Upper lobe of left lung (tissue), 6 donors: ENCODE data around the gene CXCR4. TPM values are rescaled to one million over a fixed set of nuclear protein-coding genes. Genes with fewer than 3 reads are reported as not detected.
"Not testable (repeated sequence)": the region's sequence is repeated elsewhere in the genome, so short reads cannot be mapped to it uniquely, and the experiment has no call there.

Source experiments
- ATAC-seq, 2 donors: fragments of 200-7000 bp; cut with Tn5 transposase; one replicate each; pipeline ENCODE4 v1.9.1; 2022; ENCODE audit warnings: mild to moderate bottlenecking in 2 of 2, moderate library complexity in 2 of 2; ENCODE audit not compliant: low FRiP score in 2 of 2
- DNase-seq, 2 donors: peaks; one replicate each; pipeline ENCODE4 v3.0.0-alpha.2; 2019 to 2020
- H3K27ac ChIP-seq, 4 donors: fragments of 200-600 bp; sonication (generic); one replicate each; pipeline ENCODE4 v1.5.1; 2016 to 2019
- H3K27me3 ChIP-seq, 4 donors: fragments of 200-600 bp; sonication (generic); one replicate each; pipeline ENCODE4 v1.5.1; 2017 to 2019
- H3K36me3 ChIP-seq, 4 donors: fragments of 200-600 bp; sonication (generic); one replicate each; pipeline ENCODE4 v1.5.1; 2016 to 2019
- H3K4me1 ChIP-seq, 4 donors: fragments of 200-600 bp; sonication (generic); one replicate each; pipeline ENCODE4 v1.5.1; 2018 to 2019
- H3K4me3 ChIP-seq, 4 donors: fragments of 200-600 bp; sonication (generic); one replicate each; pipeline ENCODE4 v1.5.1; 2017 to 2019; ENCODE audit warnings: mild to moderate bottlenecking in 2 of 4, moderate library complexity in 1 of 4
- H3K9me3 ChIP-seq, 4 donors: fragments of 200-600 bp; sonication (generic); one replicate each; pipeline ENCODE4 v1.5.1; 2018 to 2019
- CTCF ChIP-seq, 6 experiments: fragments of 450-650 bp in 4 of 6; fragments of 200-600 bp in 2 of 6; sonication (generic) in 2 of 6; IDR thresholded peaks; one replicate each; pipeline ENCODE4 v1.5.1; 2016 to 2019; ENCODE audit warnings: antibody characterized with exemption in 6 of 6
- EP300 ChIP-seq, 4 donors: sonication (generic); formaldehyde crosslinking; IDR thresholded peaks; one replicate each; pipeline ENCODE4 v1.5.1; 2017; ENCODE audit warnings: antibody characterized with exemption in 4 of 4, control low read depth in 2 of 4
- POLR2A ChIP-seq, 4 donors: fragments of 450-650 bp; IDR thresholded peaks; one replicate each; pipeline ENCODE4 v1.5.1; 2016 to 2017; ENCODE audit warnings: antibody characterized with exemption in 4 of 4, mild to moderate bottlenecking in 2 of 4
- POLR2AphosphoS5 ChIP-seq, 2 donors: sonication (generic); formaldehyde crosslinking; IDR thresholded peaks; one replicate each; pipeline ENCODE4 v1.5.1; 2017; ENCODE audit warnings: antibody characterized with exemption in 2 of 2
- WGBS, 2 donors: methylation state at CpG; one replicate each; pipeline ENCODE4 v1.1.5; 2017 to 2018; 5-methylcytosine and 5-hydroxymethylcytosine counted together
- total RNA-seq, 6 donors: library from RNA; depleted of rRNA in 4 of 6; stranded (reverse); fragments of >200 nt in 4 of 6; gene quantifications; one replicate each; pipeline versions ENCODE4 v1.1.0 to v1.2.1, GENCODE V29; 2016 to 2021
- donor health status: DM: no; HTN: no; CAD: no; lungs with moderate emphysema.
- donor health status: DM: no; HTN: yes; CAD: no; lungs with severe emphysema.

The CXCR4 gene
- total RNA-seq, 6 donors from 2014 or later, result 27.3 to 71.2 (median 56.6) TPM

- no peaks in the 10 kb centered on the region for H3K27me3 ChIP-seq
These were observed 26.1 kb downstream of the CXCR4 start for GRCh38 chr2:136091899-136092298.

DNA sequence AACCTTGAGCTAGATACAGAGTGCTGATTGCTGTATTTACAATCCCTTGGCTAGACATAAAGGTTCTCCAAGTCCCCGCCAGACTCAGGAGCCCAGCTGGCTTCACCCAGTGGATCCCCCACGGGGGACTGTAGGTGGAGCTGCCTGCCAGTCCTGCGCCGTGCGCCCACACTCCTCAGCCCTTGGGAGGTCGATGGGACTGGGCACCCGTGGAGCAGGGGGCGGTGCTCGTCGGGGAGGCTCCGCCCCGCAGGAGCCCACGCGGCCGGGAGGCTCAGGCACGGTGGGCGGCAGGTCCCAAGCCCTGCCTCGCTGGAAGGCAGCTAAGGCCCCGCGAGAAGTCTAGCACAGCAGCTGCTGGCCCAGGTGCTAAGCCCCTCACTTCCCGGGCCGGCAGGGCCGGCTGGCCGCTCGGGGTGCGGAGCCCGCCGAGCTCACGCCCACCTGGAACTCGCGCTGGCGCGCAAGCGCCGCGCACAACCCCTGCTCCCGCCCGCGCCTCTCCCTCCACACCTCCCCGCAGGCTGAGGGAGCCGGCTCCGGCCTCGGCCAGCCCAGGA is 30.0 kb downstream of the CXCR4 start:
- not testable (repeated sequence) for H3K4me1 ChIP-seq, H3K36me3 ChIP-seq, H3K4me3 ChIP-seq, H3K27me3 ChIP-seq, H3K9me3 ChIP-seq, H3K27ac ChIP-seq, ATAC-seq
- 95 to 97% methylated on average over 17 to 31 of the region's 43 CpGs for WGBS, 2 donors
- DNase-seq, result peak in 1 of 2 donors; percentile 70

More at GRCh38 chr2:136091899-136092298, 26.1 kb downstream of the CXCR4 start:
- TF ChIP-seq POLR2AphosphoS5 (IDR thresholded peaks at IDR 0.05) (no peak), EP300 (IDR thresholded peaks at IDR 0.05) (no peak), POLR2A (IDR thresholded peaks at IDR 0.05) (no peak), CTCF (IDR thresholded peaks at IDR 0.05) (no peak)
- DNase-seq (no peak), ATAC-seq (no peak)
- no peaks in the 10 kb centered on the region for H3K36me3 ChIP-seq
- no peaks in the 10 kb centered on the region for H3K9me3 ChIP-seq
- H3K4me3 ChIP-seq, result no peak overlapping the region
- H3K4me1 ChIP-seq, result no peaks in the 10 kb centered on the region
- H3K27ac ChIP-seq, result no peak overlapping the region
- 21 to 43% methylated on average over 1 of the region's 1 CpG for WGBS, 2 donors

- Histone ChIP-seq H3K27ac (no peak overlapping the region), H3K36me3 (no peaks in the 10 kb centered on the region), H3K4me1 (no peaks in the 10 kb centered on the region), H3K27me3 (no peaks in the 10 kb centered on the region), H3K9me3 (no peaks in the 10 kb centered on the region), H3K4me3 (no peak overlapping the region)
- no peak for ATAC-seq
- no peak for DNase-seq
- no peak for TF ChIP-seq POLR2A (IDR thresholded peaks at IDR 0.05)
- no peak for TF ChIP-seq POLR2AphosphoS5 (IDR thresholded peaks at IDR 0.05)
- TF ChIP-seq EP300 (IDR thresholded peaks at IDR 0.05), result no peak
- TF ChIP-seq CTCF (IDR thresholded peaks at IDR 0.05), result no peak
- WGBS, 2 donors, result 74 to 78% methylated on average over 4 of the region's 4 CpGs
These were observed 31.5 kb downstream of the CXCR4 start for GRCh38 chr2:136086253-136087016.

DNA sequence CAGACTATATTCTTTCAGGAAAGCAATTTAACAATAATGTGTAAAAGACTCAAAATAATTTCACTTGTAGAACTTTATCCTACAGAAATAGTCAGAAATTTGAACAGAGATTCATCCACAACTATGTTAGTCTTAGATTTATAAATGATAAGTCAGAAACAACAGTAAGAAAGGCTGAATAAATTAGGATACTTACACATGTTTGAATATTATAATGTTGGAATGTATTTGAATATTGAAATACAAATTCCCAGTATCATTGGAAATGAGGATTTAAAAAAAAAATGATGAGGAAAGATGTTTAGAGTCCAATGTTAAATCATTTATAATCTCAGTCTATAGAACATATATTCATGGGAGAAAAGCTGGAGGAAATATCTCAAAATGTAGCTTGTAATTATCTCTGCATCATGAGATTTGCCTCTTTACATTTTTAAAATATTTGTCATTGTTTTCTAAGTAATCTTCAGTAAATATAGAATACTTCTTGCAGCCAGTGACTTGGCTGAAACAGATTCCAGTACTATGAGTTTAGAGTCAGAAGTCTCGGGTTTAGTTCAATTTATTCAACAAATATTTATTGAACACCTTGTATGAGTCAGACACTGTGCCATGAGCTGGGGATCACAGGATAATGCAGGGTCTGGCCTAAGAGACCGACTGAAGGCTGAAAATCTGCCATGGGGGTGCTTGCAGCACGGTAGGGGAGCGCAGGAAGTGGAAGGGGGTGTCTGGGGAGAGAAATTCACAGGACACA is 32.3 kb downstream of the CXCR4 start:
- no peaks in the 10 kb centered on the region for H3K9me3 ChIP-seq
- DNase-seq (no peak), ATAC-seq (no peak)
- H3K27me3 ChIP-seq, result no peaks in the 10 kb centered on the region
- no peaks in the 10 kb centered on the region for H3K4me1 ChIP-seq
- H3K27ac ChIP-seq, result no peak overlapping the region
- H3K36me3 ChIP-seq, result no peaks in the 10 kb centered on the region
- WGBS, 2 donors, result 74 to 87% methylated on average over 4 of the region's 4 CpGs
- TF ChIP-seq CTCF (IDR thresholded peaks at IDR 0.05) (no peak), POLR2A (IDR thresholded peaks at IDR 0.05) (no peak), EP300 (IDR thresholded peaks at IDR 0.05) (no peak), POLR2AphosphoS5 (IDR thresholded peaks at IDR 0.05) (no peak)
- no peak overlapping the region for H3K4me3 ChIP-seq

- Histone ChIP-seq H3K4me1 (no peaks in the 10 kb centered on the region), H3K27me3 (no peaks in the 10 kb centered on the region), H3K4me3 (no peak overlapping the region), H3K36me3 (no peaks in the 10 kb centered on the region), H3K27ac (no peak overlapping the region), H3K9me3 (peaks cover 0 to 5% (median 0%) of the 10 kb centered on the region in 4 donors)
- no peak for ATAC-seq
- WGBS, 2 donors, result 71 to 84% methylated on average over 3 of the region's 3 CpGs
- TF ChIP-seq POLR2AphosphoS5 (IDR thresholded peaks at IDR 0.05) (no peak), CTCF (IDR thresholded peaks at IDR 0.05) (no peak), EP300 (IDR thresholded peaks at IDR 0.05) (no peak)
- DNase-seq, result no peak
These were observed 36.3 kb downstream of the CXCR4 start for GRCh38 chr2:136081582-136082210.
